ENCODE results near the gene CBY2. TPM values are rescaled to one million over a fixed set of nuclear protein-coding genes. Genes with fewer than 3 reads are reported as not detected.

CBY2 gene
- total RNA-seq, 1 experiment from 2014 or later, result not detected

- Histone ChIP-seq H3K79me2 (ENCODE audit: insufficient read depth, low read length) (no peaks in the 10 kb centered on the region), H3K9me2 (ENCODE audit: insufficient read depth) (no peaks in the 10 kb centered on the region), H3K4me3 (replicated peaks in 1 of 2; ENCODE audit: low read depth in 1 of 2, low read length in 2 of 2) (no peak overlapping the region), H3K4me1 (ENCODE audit: control insufficient read depth in 1 of 2, insufficient read depth in 2 of 2, low read length in 2 of 2) (peaks cover 0 to 2% of the 10 kb centered on the region in 2 experiments; a peak in 1 of 4 replicates), H3K9me3 (ENCODE audit: control insufficient read depth in 1 of 2, insufficient read depth in 1 of 2, low read depth in 1 of 2, low read length in 2 of 2) (no peaks in the 10 kb centered on the region), H3K9ac (ENCODE audit: low read length) (no peak overlapping the region), H2AFZ (ENCODE audit: low read depth, low read length, poor library complexity, severe bottlenecking) (no peak overlapping the region), H3K4me2 (ENCODE audit: low read length) (no peak overlapping the region), H3K27me3 (ENCODE audit: insufficient read depth, low read length) (peaks cover 3% of the 10 kb centered on the region; the same call in 1 of the 2 replicates), H4K20me1 (ENCODE audit: insufficient read depth) (no peaks in the 10 kb centered on the region), H3K27ac (ENCODE audit: low read depth, low read length) (no peak overlapping the region), H3K36me3 (ENCODE audit: control insufficient read depth in 1 of 2, insufficient read depth in 2 of 2, low read length in 2 of 2) (no peaks in the 10 kb centered on the region)
- POLR2A ChIA-PET, result no interaction called here
- ATAC-seq (no peak), DNase-seq (ENCODE audit: low read depth, low spot score) (no peak)
- RAD21 ChIA-PET (ENCODE audit: low non-redundant PET in 1 of 2, low total read pairs in 2 of 2, uncharacterized antibody in 2 of 2, unreplicated experiment in 2 of 2), result no interaction called here
- CTCF ChIA-PET, result no interaction called here
- BruUV-seq (replicated peaks), result no TSS peak
- intact Hi-C loops (cut with micrococcal nuclease), result no loop called here
- TF ChIP-seq MAX (IDR thresholded peaks at IDR 0.05), result no peak
- no peak for TF ChIP-seq YY1 (IDR thresholded peaks at IDR 0.05; ENCODE audit: extremely low read depth, insufficient replicate concordance, low read depth, low read length)
- TF ChIP-seq CBX3 (IDR thresholded peaks at IDR 0.05; ENCODE audit: low read depth), result no peak
- no peak for TF ChIP-seq ELF1 (IDR thresholded peaks at IDR 0.05; ENCODE audit: borderline replicate concordance, low read depth)
- no peak for TF ChIP-seq JUND (IDR thresholded peaks at IDR 0.05)
- TF ChIP-seq TCF7L2 (IDR thresholded peaks at IDR 0.05; ENCODE audit: borderline replicate concordance, extremely low read depth, insufficient read depth, insufficient read length), result no peak
- TF ChIP-seq CEBPB (IDR thresholded peaks at IDR 0.05; ENCODE audit: low read depth), result no peak
Observed at GRCh38 chr13:45733361-45733760, 31.2 kb downstream of the CBY2 start.

- Histone ChIP-seq H3K79me2 (ENCODE audit: insufficient read depth, low read length) (no peaks in the 10 kb centered on the region), H4K20me1 (ENCODE audit: insufficient read depth) (no peaks in the 10 kb centered on the region), H2AFZ (ENCODE audit: low read depth, low read length, poor library complexity, severe bottlenecking) (no peak overlapping the region), H3K9me2 (ENCODE audit: insufficient read depth) (no peaks in the 10 kb centered on the region), H3K27me3 (ENCODE audit: insufficient read depth, low read length) (0 out of 2 replicates have a peak, but pooled peaks cover 3% of the 10 kb centered on the region), H3K9ac (ENCODE audit: low read length) (no peak overlapping the region), H3K4me2 (ENCODE audit: low read length) (no peak overlapping the region), H3K4me3 (replicated peaks in 1 of 2; ENCODE audit: low read depth in 1 of 2, low read length in 2 of 2) (no peak overlapping the region), H3K27ac (ENCODE audit: low read depth, low read length) (no peak overlapping the region), H3K9me3 (ENCODE audit: control insufficient read depth in 1 of 2, insufficient read depth in 1 of 2, low read depth in 1 of 2, low read length in 2 of 2) (no peaks in the 10 kb centered on the region), H3K36me3 (ENCODE audit: control insufficient read depth in 1 of 2, insufficient read depth in 2 of 2, low read length in 2 of 2) (no peaks in the 10 kb centered on the region), H3K4me1 (ENCODE audit: control insufficient read depth in 1 of 2, insufficient read depth in 2 of 2, low read length in 2 of 2) (no peaks in the 10 kb centered on the region)
- intact Hi-C loops (cut with micrococcal nuclease), result no loop called here
- no TSS peak for BruUV-seq (replicated peaks)
- ATAC-seq, result peak; percentile 91
- ChIA-PET CTCF (no interaction called here), RAD21 (ENCODE audit: low non-redundant PET in 1 of 2, low total read pairs in 2 of 2, uncharacterized antibody in 2 of 2, unreplicated experiment in 2 of 2) (interaction anchor here in 1 of 2 experiments (0.6 kb wide), 1 partner anchor 33 kb away, joined by 3 read pairs; no protein-coding TSS in a partner anchor), POLR2A (no interaction called here)
- TF ChIP-seq SIN3A (IDR thresholded peaks at IDR 0.05; ENCODE audit: low read depth), result no peak
- no peak for TF ChIP-seq CEBPB (IDR thresholded peaks at IDR 0.05; ENCODE audit: low read depth)
- TF ChIP-seq EGR1 (IDR thresholded peaks at IDR 0.05; ENCODE audit: low read depth), result no peak
- no peak for TF ChIP-seq YY1 (IDR thresholded peaks at IDR 0.05; ENCODE audit: extremely low read depth, insufficient replicate concordance, low read depth, low read length)
- peak in 2 of 3 experiments; percentile 58 to 68; a peak in 4 of 6 replicates for TF ChIP-seq CTCF (IDR thresholded peaks at IDR 0.05 in 2 of 3, conservative IDR thresholded peaks at IDR 0.05 in 1 of 3; ENCODE audit: borderline replicate concordance in 1 of 3, insufficient read depth in 1 of 3, low read depth in 2 of 3, low read length in 2 of 3)
- TF ChIP-seq RAD21 (IDR thresholded peaks at IDR 0.05; ENCODE audit: low read depth), result no peak; the same call in 1 of the 2 replicates
- TF ChIP-seq ZFX (IDR thresholded peaks at IDR 0.05), result no peak
- peak; percentile 44 for TF ChIP-seq TCF7L2 (IDR thresholded peaks at IDR 0.05; ENCODE audit: borderline replicate concordance, extremely low read depth, insufficient read depth, insufficient read length)
- TF ChIP-seq ZBTB33 (IDR thresholded peaks at IDR 0.05; ENCODE audit: extremely low read depth, insufficient replicate concordance, low read length), result no peak
- no peak for TF ChIP-seq JUND (IDR thresholded peaks at IDR 0.05)
- DNase-seq (ENCODE audit: low read depth, low spot score), result peak; percentile 16
Observed at GRCh38 chr13:45737571-45738017, 35.5 kb downstream of the CBY2 start.

Data from HCT116 (cell line).